ENCODE results near the gene KLHL7.
A peak's percentile ranks its signal among the peaks of the same experiment; 100 is the strongest.
"Not testable (repeated sequence)": the region's sequence is repeated elsewhere in the genome, so short reads cannot be mapped to it uniquely, and the experiment has no call there.

Gene KLHL7

GRCh38 chr7:23181684-23182553 is 76.3 kb downstream of the KLHL7 start, which contains the start of gene NUP42:
Gene NUP42, plus strand, starts transcription at chr7:23182048. Its CDS starts 38 bp downstream, at chr7:23182086.
- DNase-seq (ENCODE audit: low read depth in 3 of 3) = peak; percentile 96

DNA sequence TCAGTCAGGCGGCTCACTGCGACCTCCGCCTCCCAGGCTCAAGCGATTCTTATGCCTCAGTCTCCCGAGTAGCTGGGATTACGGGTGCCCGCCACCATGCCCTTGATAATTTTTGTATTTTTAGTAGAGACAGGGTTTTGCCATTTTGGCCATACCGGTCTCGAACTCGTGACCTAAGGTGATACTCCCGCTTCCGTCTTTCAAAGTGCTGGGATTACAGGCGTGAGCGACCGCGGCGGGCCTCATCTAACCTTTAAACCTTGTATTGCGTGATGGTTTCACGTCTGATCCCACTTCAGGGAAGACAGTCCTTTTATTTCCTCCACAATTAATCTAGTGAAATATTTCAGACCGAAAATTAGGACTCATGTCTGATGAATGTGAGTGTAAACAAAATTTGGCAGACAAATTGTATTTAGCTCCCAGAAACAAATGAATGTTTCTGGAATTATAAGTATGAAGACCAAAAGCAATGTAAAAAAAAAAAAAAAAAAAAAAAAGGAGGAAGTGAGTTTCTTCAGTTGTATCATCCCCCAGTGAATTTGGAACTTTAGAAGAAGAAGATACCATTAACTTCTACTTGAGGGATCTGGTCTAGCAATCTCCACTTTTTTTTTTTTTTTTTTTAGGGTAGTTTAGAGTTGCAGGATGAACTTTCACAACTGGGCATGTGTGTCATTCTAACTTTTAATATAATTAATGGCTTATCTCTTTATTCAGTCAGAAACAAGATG is 77.9 kb downstream of the KLHL7 start:
- no peak for DNase-seq (ENCODE audit: low read depth in 3 of 3)

- no peak for DNase-seq (ENCODE audit: low read depth in 3 of 3)
Measured at GRCh38 chr7:23184291-23184690, 78.7 kb downstream of the KLHL7 start.

GRCh38 chr7:23184709-23185359 is 79.2 kb downstream of the KLHL7 start:
- no peak for DNase-seq (ENCODE audit: low read depth in 3 of 3)

- no peak for DNase-seq (ENCODE audit: low read depth in 3 of 3)
Measured at GRCh38 chr7:23185980-23186379, 80.4 kb downstream of the KLHL7 start.

DNA sequence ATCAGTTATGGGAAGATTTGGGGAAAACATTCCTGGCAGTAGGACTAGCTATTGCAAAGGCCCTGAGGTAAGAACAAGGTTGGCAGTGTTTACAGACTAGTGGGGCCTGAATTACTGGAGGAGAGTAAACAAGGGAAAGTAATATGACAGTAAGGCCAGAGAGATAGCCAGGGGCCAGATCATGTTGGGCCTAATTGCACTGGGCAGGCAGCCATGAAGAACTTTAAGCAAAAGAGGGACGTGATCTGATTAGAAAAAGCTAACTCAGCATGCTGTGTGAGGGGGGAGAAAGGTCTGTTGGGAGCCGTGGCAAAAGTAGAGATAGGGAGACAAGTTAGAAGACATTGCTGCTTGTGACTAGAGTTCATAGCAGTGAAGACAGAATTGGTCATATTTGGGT is 85.4 kb downstream of the KLHL7 start:
- DNase-seq (ENCODE audit: low read depth in 3 of 3) = no peak

DNA sequence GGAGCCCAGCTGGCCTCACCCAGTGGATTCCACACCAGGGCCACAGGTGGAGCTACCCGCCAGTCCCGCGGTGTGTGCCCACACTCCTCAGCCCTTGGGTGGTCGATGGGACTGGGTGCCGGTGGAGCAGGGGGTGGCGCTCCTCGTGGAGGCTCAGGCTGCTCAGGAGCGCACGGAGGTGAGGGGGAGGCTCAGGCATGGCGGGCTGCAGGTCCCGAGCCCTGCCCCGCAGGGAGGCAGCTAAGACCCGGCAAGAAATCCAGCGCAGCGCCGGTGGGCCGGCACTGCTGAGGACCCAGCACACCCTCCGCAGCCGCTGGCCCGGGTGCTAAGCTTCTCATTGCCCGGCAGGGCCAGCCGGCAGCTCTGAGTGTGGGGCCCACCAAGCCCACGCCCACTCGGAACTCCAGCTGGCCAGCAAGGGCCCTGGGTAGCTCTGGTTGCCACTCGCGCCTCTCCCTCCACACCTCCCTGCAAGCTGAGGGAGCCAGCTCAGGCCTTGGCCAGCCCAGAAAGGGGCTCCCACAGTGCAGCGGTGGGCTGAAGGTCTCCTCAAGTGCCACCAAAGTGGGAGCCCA is 88.2 kb downstream of the KLHL7 start:
- DNase-seq (ENCODE audit: low read depth in 3 of 3) = not testable (repeated sequence)

- DNase-seq (ENCODE audit: low read depth in 3 of 3) = no peak
Measured at GRCh38 chr7:23196306-23196705, 90.7 kb downstream of the KLHL7 start.

DNA sequence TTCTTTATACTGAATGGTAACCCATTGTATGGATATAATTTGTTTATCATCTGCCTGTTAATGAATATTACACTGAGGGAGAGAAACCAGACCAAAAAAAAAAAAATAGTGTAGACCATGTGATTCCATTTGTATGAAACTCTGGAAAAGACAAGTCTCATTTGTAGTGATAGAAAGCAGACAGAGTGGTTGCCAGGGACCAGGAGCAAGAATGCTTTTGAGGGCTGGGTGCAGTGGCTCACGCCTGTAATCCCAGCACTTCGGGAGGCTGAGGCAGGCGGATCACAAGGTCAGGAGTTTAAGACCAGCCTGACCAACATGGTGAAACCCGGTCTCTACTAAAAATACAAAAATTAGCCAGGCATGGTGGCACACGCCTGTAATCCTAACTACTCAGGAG is 92.2 kb downstream of the KLHL7 start:
- not testable (repeated sequence) for DNase-seq (ENCODE audit: low read depth in 3 of 3)

DNA sequence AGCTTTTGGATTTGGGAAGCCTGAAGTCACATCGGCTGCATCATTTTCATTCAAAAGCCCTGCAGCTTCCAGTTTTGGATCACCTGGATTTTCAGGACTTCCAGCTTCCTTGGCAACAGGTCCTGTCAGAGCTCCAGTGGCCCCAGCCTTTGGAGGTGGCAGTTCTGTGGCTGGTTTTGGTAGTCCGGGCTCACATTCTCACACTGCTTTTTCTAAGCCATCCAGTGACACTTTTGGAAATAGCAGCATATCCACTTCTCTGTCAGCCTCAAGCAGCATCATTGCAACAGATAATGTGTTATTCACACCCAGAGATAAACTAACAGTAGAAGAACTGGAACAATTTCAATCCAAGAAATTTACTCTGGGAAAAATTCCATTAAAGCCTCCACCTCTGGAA is 94.7 kb downstream of the KLHL7 start:
- DNase-seq (ENCODE audit: low read depth in 3 of 3) = no peak

DNA sequence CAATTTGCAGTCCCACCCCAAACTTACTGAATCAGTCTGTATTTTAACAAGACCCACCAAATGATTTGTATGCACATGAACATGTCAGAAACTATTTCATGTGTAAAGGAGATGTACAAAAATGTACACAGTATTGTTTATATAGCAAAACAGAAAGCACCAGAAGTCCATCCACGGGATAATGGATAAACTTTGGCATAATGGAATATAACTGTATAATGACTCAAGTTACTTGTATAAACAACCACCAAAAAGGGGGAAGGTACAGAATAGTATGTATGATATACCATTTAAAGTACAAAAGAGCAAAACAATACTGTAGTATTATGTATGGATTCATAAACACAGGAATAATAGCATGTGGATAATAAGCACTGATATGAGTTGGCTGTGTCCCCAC is 98.7 kb downstream of the KLHL7 start:
- DNase-seq (ENCODE audit: low read depth in 3 of 3) = no peak

DNA sequence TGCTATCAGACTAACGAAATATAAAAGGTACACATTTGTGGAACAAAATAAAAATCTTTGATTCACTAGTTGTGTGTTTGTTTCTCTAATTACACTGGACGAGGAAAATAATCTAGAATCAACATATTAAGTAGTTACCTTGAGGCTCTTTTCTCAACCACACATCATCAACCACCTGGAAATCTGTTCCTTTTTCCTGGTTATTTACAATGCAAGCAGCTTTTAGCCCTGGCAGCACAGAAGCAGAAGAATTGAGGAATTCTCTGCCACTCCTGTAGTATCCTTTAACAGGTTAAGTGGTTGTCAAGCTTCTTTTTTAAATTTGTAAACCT is 100.0 kb downstream of the KLHL7 start:
- DNase-seq (ENCODE audit: low read depth in 3 of 3) = no peak

- no peak for DNase-seq (ENCODE audit: low read depth in 3 of 3)
Measured at GRCh38 chr7:23205909-23206767, 100.6 kb downstream of the KLHL7 start.

DNA sequence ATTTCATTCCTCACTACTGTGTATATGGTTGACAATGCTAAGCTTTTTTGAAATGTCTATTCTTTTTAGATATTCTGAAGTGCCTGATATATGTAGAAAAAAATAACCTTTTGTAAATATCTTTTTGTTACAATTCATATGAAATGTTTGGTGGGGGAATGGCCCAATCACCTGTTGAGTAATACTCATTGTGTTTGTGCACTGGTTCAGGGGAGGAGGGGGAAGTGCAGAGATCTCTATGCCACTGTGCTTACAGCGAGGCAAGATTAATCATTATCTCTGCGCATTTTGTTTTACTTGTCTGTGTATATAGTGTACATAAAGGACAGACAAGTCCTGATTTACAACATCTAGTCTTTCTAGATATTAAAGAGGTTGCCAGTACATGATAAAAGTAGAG is 101.4 kb downstream of the KLHL7 start:
- no peak for DNase-seq (ENCODE audit: low read depth in 3 of 3)

DNA sequence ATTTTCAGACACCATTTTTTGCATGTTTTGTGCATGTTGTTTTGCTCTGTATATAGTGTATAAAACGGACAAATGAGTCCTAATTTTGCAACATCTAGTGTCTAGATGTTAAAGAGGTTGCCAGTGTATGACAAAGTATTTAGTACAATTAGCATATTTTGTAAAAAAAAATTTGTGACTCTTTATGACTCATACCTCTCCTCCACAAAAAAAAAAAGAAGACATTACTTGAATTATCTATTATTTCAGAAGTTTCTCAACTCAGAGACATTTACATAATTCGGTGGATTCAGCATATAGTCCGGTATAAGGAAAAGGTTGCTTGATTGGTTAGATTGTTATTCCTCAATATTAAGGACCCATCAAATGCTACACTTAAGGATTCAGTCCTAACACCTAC is 102.3 kb downstream of the KLHL7 start:
- DNase-seq (ENCODE audit: low read depth in 3 of 3) = no peak

DNA sequence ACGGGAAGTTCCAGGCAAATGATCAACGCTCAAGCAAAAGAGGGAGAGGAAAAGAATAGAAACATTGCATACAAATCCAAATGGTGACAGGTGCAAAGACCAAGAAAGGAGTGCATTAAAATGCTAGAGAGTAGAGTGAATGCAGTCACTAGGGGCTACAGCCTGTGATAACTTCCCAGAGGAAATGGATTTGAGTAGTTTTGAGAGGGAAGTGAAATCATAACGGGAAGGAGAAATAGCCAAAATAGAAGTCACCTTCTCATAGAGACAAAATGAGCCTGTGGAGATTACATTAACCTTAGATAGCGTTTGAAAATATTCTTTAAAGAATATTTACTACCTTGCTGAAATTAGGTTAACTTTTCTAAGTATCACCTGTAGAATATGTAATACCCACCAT is 102.7 kb downstream of the KLHL7 start:
- DNase-seq (ENCODE audit: low read depth in 3 of 3) = no peak

- DNase-seq (ENCODE audit: low read depth in 3 of 3) = no peak
Measured at GRCh38 chr7:23210506-23210905, 104.9 kb downstream of the KLHL7 start.

DNA sequence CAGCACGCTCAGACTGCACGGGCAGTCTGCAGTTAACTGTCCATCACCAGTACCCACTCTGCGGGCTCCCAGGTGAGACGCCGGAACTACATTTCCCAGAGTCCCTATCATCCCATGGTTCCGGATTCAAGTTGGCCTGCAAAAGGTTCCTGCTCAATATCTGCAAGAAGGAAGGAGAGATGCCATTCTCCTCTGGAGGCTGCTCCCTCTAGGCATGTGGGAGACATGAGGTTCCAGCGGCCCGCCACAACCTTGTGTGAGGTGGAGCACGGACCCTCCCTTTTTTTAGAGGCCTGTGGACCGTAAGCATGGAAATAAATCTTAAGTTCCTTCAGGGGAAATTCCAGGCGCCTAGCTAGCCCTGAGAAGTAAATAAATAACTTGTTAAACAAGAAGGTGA is 106.0 kb downstream of the KLHL7 start:
- no peak for DNase-seq (ENCODE audit: low read depth in 3 of 3)

DNA sequence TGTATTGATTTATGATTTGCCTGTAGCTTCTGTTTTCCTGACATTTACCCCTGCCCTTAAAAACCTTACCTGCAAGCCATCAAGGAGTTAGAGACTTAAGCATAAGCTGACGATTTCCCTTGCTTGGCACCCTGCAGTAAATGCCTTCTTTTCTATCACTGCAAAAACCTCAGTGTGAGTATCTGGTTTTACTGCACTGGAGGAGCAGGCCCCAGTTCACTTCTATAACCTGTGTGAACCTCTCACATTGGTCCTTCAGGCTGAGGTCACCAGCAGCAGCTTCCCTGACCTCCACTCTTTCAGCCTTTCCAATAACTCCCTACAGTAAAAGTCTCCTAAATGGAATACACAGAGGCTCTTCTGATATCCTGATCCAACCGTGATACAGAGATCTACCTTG is 106.8 kb downstream of the KLHL7 start:
- DNase-seq (ENCODE audit: low read depth in 3 of 3) = no peak

DNA sequence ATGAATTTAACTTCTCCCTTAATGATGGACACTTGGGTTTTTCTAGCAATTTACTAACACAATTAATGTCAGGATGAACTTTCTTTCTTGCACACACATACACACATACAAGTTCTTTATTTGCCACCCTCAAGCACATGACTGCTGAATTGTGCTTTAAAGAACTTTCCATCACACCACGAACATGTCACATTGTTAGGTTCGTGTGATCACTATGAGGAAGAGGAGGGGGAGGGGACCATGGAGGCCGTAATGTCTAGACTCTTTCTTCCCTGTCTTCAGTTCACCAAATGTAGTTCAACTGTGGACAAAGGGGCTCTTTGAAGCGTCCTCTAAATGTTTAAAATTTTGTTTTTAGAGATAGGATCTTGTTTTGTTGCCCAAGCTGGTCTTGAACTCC is 107.3 kb downstream of the KLHL7 start:
- no peak for DNase-seq (ENCODE audit: low read depth in 3 of 3)

- no peak for DNase-seq (ENCODE audit: low read depth in 3 of 3)
Measured at GRCh38 chr7:23213755-23214154, 108.2 kb downstream of the KLHL7 start.

Data from stimulated activated CD4-positive, alpha-beta T cell treated with anti-CD3 and anti-CD28 coated beads, TNF-alpha, amount 100 ng/mL, for 48 hours (primary cell).